Measurements from ENCODE around the gene PCBD2. TPM values are rescaled to one million over a fixed set of nuclear protein-coding genes. Genes with fewer than 3 reads are reported as not detected.

The PCBD2 gene
- total and polyA plus RNA-seq, 4 donors: 5.9 to 12.8 (median 10.3) TPM

DNA sequence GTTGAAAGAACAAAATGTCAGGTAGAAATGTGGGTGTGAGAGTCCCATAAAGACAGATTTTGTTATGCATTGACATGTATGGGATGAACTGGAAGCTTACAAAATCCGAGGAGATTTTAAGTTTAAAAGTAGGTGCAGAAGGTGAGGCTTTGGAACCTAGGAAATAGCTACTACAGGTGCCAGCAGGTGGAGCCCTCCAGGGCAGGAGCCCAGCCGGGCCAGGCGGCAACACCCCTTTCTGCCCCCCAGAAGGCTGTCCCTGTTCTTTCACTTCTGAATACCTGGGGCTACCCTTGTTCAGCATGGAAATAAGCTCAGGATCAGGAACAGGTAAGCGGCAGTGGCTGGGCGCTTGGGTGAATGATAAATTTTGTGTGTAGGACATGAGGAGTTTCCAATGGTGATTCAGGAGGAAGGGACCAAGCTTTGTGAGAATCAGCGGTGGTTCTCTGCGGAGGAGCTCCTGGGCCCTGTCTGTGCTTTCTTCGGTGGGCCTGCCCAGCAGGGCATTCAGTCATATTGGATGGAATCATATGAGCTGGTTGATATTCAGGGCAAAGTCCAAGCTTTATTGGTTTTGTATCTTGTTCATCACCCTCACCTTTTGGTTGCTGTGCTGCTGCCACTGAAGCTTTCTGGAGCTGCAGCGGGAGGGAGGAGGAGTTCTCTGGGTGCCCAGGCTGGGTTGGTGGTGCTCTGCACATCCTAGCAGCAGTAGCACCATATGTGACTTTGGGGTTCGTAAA lies 12.3 kb downstream of the PCBD2 start:
- no peaks in the 10 kb centered on the region for H3K9me3 ChIP-seq (ENCODE audit: control insufficient read depth in 4 of 4, low read length in 3 of 4)
- H3K4me1 ChIP-seq (ENCODE audit: control insufficient read depth in 4 of 4, insufficient read depth in 4 of 4, low read length in 3 of 4): peaks cover 0 to 10% (median 5%) of the 10 kb centered on the region in 4 donors
- H3K9ac ChIP-seq (ENCODE audit: low read depth in 1 of 2, low read length in 2 of 2): no peak overlapping the region
- no peak for DNase-seq (ENCODE audit: low spot score)
- H3K27me3 ChIP-seq (ENCODE audit: control insufficient read depth in 4 of 4, insufficient read depth in 4 of 4, low read length in 3 of 4): no peaks in the 10 kb centered on the region
- no peak for TF ChIP-seq NR2F2 (IDR thresholded peaks at IDR 0.05)
- TF ChIP-seq FOXA1 (IDR thresholded peaks at IDR 0.05): no peak
- TF ChIP-seq, protein P1, sequence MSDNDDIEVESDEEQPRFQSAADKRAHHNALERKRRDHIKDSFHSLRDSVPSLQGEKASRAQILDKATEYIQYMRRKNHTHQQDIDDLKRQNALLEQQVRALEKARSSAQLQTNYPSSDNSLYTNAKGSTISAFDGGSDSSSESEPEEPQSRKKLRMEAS (IDR thresholded peaks at IDR 0.05): no peak
- peak in 1 of 2 donors; percentile 55 for TF ChIP-seq RAD21 (IDR thresholded peaks at IDR 0.05)
- no peak for TF ChIP-seq RXRA (IDR thresholded peaks at IDR 0.05)
- no peak for TF ChIP-seq GABPA (IDR thresholded peaks at IDR 0.05 in 1 of 2, conservative IDR thresholded peaks at IDR 0.05 in 1 of 2)
- peak in 1 of 2 donors; percentile 65 for TF ChIP-seq HNF4A (conservative IDR thresholded peaks at IDR 0.05)
- TF ChIP-seq JUND (IDR thresholded peaks at IDR 0.05): no peak
- TF ChIP-seq, protein P2, sequence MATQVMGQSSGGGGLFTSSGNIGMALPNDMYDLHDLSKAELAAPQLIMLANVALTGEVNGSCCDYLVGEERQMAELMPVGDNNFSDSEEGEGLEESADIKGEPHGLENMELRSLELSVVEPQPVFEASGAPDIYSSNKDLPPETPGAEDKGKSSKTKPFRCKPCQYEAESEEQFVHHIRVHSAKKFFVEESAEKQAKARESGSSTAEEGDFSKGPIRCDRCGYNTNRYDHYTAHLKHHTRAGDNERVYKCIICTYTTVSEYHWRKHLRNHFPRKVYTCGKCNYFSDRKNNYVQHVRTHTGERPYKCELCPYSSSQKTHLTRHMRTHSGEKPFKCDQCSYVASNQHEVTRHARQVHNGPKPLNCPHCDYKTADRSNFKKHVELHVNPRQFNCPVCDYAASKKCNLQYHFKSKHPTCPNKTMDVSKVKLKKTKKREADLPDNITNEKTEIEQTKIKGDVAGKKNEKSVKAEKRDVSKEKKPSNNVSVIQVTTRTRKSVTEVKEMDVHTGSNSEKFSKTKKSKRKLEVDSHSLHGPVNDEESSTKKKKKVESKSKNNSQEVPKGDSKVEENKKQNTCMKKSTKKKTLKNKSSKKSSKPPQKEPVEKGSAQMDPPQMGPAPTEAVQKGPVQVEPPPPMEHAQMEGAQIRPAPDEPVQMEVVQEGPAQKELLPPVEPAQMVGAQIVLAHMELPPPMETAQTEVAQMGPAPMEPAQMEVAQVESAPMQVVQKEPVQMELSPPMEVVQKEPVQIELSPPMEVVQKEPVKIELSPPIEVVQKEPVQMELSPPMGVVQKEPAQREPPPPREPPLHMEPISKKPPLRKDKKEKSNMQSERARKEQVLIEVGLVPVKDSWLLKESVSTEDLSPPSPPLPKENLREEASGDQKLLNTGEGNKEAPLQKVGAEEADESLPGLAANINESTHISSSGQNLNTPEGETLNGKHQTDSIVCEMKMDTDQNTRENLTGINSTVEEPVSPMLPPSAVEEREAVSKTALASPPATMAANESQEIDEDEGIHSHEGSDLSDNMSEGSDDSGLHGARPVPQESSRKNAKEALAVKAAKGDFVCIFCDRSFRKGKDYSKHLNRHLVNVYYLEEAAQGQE (IDR thresholded peaks at IDR 0.05): no peak
- TF ChIP-seq, protein P3, sequence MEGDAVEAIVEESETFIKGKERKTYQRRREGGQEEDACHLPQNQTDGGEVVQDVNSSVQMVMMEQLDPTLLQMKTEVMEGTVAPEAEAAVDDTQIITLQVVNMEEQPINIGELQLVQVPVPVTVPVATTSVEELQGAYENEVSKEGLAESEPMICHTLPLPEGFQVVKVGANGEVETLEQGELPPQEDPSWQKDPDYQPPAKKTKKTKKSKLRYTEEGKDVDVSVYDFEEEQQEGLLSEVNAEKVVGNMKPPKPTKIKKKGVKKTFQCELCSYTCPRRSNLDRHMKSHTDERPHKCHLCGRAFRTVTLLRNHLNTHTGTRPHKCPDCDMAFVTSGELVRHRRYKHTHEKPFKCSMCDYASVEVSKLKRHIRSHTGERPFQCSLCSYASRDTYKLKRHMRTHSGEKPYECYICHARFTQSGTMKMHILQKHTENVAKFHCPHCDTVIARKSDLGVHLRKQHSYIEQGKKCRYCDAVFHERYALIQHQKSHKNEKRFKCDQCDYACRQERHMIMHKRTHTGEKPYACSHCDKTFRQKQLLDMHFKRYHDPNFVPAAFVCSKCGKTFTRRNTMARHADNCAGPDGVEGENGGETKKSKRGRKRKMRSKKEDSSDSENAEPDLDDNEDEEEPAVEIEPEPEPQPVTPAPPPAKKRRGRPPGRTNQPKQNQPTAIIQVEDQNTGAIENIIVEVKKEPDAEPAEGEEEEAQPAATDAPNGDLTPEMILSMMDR (IDR thresholded peaks at IDR 0.05; ENCODE audit: low read depth, low read length, missing input control): peak; percentile 16
- no peak for TF ChIP-seq HNF4G (IDR thresholded peaks at IDR 0.05)
- TF ChIP-seq, protein P4, sequence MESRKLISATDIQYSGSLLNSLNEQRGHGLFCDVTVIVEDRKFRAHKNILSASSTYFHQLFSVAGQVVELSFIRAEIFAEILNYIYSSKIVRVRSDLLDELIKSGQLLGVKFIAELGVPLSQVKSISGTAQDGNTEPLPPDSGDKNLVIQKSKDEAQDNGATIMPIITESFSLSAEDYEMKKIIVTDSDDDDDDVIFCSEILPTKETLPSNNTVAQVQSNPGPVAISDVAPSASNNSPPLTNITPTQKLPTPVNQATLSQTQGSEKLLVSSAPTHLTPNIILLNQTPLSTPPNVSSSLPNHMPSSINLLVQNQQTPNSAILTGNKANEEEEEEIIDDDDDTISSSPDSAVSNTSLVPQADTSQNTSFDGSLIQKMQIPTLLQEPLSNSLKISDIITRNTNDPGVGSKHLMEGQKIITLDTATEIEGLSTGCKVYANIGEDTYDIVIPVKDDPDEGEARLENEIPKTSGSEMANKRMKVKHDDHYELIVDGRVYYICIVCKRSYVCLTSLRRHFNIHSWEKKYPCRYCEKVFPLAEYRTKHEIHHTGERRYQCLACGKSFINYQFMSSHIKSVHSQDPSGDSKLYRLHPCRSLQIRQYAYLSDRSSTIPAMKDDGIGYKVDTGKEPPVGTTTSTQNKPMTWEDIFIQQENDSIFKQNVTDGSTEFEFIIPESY (IDR thresholded peaks at IDR 0.05): no peak
- TF ChIP-seq, protein P5, sequence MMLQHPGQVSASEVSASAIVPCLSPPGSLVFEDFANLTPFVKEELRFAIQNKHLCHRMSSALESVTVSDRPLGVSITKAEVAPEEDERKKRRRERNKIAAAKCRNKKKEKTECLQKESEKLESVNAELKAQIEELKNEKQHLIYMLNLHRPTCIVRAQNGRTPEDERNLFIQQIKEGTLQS (IDR thresholded peaks at IDR 0.05): no peak
- no peak for TF ChIP-seq EGR1 (IDR thresholded peaks at IDR 0.05; ENCODE audit: low read depth in 2 of 2)
- no peak for TF ChIP-seq FOXA2 (IDR thresholded peaks at IDR 0.05)
- no peak for TF ChIP-seq TAF1 (conservative IDR thresholded peaks at IDR 0.05)
- H3K27ac ChIP-seq (ENCODE audit: low read depth in 1 of 2, low read length in 2 of 2): no peak overlapping the region
- peaks cover 0 to 23% (median 11%) of the 10 kb centered on the region in 4 donors for H3K36me3 ChIP-seq (ENCODE audit: control insufficient read depth in 4 of 4, insufficient read depth in 3 of 4, low read depth in 1 of 4, low read length in 3 of 4)
- 88% methylated on average over 10 of the region's 10 CpGs for WGBS
- H3K4me3 ChIP-seq (ENCODE audit: low read depth in 1 of 3, low read length in 3 of 3): no peak overlapping the region

Measured in liver (tissue), 9 donors.